GM21526 (cell line): ENCODE data around the gene SMIM13.
A peak's percentile ranks its signal among the peaks of the same experiment; 100 is the strongest.

Source experiments
- ATAC-seq: cut with Tn5 transposase; IDR thresholded peaks from one replicate; pipeline ENCODE4 v1.9.1; 2021; ENCODE audit warnings: moderate library complexity; ENCODE audit not compliant: unreplicated experiment, low FRiP score

SMIM13 gene

GRCh38 chr6:11120271-11121005 is 26.8 kb downstream of the SMIM13 start:
- ATAC-seq, result no peak

GRCh38 chr6:11121851-11122250 is 28.2 kb downstream of the SMIM13 start:
- ATAC-seq, result no peak

GRCh38 chr6:11122380-11122779 is 28.7 kb downstream of the SMIM13 start:
- no peak for ATAC-seq

- ATAC-seq, result no peak
These were observed 30.3 kb downstream of the SMIM13 start for GRCh38 chr6:11123978-11124377.

- no peak for ATAC-seq
These were observed 33.2 kb downstream of the SMIM13 start for GRCh38 chr6:11126876-11127275.

- ATAC-seq, result no peak
These were observed 35.0 kb downstream of the SMIM13 start for GRCh38 chr6:11128608-11129007.

GRCh38 chr6:11129908-11130565 is 36.4 kb downstream of the SMIM13 start:
- no peak for ATAC-seq

- ATAC-seq, result no peak
These were observed 37.0 kb downstream of the SMIM13 start for GRCh38 chr6:11130605-11131004.

GRCh38 chr6:11132194-11132888 is 38.7 kb downstream of the SMIM13 start:
- ATAC-seq, result no peak

- no peak for ATAC-seq
These were observed 39.6 kb downstream of the SMIM13 start for GRCh38 chr6:11133281-11133680.

- ATAC-seq, result no peak
These were observed 43.2 kb downstream of the SMIM13 start for GRCh38 chr6:11136809-11137208.

GRCh38 chr6:11139051-11139960 is 45.7 kb downstream of the SMIM13 start:
- ATAC-seq, result no peak

- no peak for ATAC-seq
These were observed 46.4 kb downstream of the SMIM13 start for GRCh38 chr6:11140056-11140455.

GRCh38 chr6:11141295-11141694 is 47.7 kb downstream of the SMIM13 start:
- no peak for ATAC-seq

- no peak for ATAC-seq
These were observed 48.8 kb downstream of the SMIM13 start for GRCh38 chr6:11142296-11143027.

- ATAC-seq, result no peak
These were observed 50.0 kb downstream of the SMIM13 start for GRCh38 chr6:11143394-11144371.

- peak; percentile 74 for ATAC-seq
These were observed 50.8 kb downstream of the SMIM13 start for GRCh38 chr6:11144393-11144851.

- no peak for ATAC-seq
These were observed 52.6 kb downstream of the SMIM13 start for GRCh38 chr6:11146117-11146826.
